Hematopoietic multipotent progenitor cell treated with erythropoietin and hydrocortisone succinate and interleukin-3 and kit ligand, for 4 days (in vitro differentiated cells): ENCODE measurements around the gene GRID1.
A peak's percentile ranks its signal among the peaks of the same experiment; 100 is the strongest.
"Not testable (repeated sequence)": the region's sequence is repeated elsewhere in the genome, so short reads cannot be mapped to it uniquely, and the experiment has no call there.

Experiments
- DNase-seq: peaks from one replicate; pipeline ENCODE4 v3.0.0-alpha.2; 2015

GRID1 gene

GRCh38 chr10:85858776-85859515 lies 507.6 kb downstream of the GRID1 start:
- no peak for DNase-seq

- DNase-seq = no peak
Measured at GRCh38 chr10:85857791-85858190, 508.8 kb downstream of the GRID1 start.

DNA sequence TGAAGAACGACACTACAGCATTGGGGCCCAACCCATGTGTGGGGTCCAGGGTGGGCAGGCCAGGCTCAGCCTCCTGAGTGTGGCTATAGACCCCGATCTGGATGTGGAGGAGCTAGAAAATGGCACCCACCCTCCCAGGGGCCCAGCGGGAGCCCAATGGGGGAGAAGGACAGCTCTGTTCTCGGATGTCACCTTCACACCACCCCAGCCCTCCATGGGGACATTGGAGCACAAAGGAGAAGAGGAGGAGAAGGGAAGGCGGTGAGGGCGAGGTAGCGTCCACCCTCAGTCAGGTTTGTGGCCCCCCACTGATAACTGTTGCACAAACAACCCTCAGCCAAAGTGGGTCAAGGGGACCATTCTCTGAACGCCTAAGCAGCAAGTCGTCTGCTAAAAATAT lies 509.3 kb downstream of the GRID1 start:
- no peak for DNase-seq

- no peak for DNase-seq
Measured at GRCh38 chr10:85851934-85852333, 514.7 kb downstream of the GRID1 start.

DNA sequence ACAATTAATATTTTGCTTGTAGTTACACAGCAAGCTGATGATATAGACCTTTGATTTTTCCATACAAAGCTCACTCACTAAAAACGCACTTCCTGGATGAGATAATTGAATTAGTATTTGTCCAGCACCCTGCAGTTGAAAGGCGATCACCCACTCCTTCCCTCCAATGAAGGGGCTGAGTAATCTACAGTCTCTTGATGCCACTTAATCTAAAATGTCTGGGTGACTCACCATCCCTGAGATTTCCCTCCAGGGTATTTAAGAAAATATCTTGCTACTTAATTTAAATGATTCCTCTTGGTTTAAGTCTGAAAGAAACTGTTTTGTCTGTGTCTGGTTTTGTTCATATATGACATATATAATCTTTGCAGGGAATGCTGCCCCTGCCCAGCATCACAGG lies 515.3 kb downstream of the GRID1 start:
- no peak for DNase-seq

DNA sequence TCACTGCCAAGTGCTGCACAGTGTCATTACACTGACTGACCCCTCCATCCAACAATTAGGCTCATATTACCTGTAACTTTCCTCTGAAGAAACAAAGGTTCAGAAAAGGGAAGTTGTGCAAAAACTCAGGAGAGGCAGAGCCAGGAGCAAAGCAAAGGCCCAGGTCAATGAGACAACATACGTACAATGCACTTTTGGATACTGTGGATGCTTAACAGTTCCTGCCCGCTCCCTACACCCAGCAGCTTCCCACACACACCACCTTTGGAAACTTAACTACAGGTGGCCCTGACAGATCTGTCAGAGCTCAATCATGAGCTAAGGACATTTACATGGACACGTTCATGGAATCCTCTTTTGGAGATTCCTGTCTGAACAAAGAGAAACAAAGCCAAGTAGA lies 515.9 kb downstream of the GRID1 start:
- no peak for DNase-seq

DNA sequence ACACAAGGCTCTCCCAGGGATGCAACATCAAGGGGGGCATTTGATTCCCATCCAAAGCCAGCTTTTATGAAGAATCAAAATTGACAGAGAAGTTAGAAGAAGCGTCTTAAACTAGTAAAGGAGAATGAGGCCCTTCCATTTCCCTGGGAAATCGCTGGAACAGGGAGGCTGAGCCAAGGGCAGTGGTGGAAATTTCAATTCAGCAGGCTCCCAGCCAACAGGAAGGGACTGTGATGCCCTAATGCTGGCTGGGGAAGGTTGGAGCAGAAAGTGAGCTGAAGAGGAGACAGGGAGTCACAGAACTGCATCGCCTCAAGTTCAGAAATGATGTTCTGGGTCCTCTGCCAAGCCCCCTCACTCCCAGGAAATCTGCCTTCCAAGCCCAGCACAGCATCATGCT lies 517.3 kb downstream of the GRID1 start:
- DNase-seq = no peak

DNA sequence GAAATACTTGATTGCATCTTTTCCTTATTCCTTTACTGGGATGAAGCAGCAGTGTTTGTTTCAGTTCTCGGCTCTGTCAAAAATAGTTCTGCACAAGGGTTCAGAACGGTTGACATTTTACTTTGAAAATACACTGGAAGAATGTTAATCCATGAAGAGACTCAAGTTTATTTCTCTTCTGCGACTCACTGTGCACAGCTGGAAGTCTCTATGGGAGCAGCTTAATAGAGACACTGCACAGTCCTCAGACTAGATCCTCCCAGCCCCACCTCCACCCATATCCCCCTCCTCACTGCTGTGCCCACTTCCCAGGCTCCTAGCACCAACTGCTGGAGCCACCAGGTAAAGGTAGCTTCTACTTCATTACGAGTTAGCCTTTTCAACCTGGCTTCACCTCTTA lies 517.8 kb downstream of the GRID1 start:
- DNase-seq = no peak

- no peak for DNase-seq
Measured at GRCh38 chr10:85847085-85847484, 519.5 kb downstream of the GRID1 start.

GRCh38 chr10:85838660-85839059 lies 527.9 kb downstream of the GRID1 start:
- not testable (repeated sequence) for DNase-seq

GRCh38 chr10:85832988-85833387 lies 533.6 kb downstream of the GRID1 start:
- DNase-seq = no peak

GRCh38 chr10:85831422-85831821 lies 535.2 kb downstream of the GRID1 start:
- no peak for DNase-seq

GRCh38 chr10:85826377-85826776 lies 540.2 kb downstream of the GRID1 start:
- no peak for DNase-seq

- DNase-seq = no peak
Measured at GRCh38 chr10:85811405-85811804, 555.2 kb downstream of the GRID1 start.

DNA sequence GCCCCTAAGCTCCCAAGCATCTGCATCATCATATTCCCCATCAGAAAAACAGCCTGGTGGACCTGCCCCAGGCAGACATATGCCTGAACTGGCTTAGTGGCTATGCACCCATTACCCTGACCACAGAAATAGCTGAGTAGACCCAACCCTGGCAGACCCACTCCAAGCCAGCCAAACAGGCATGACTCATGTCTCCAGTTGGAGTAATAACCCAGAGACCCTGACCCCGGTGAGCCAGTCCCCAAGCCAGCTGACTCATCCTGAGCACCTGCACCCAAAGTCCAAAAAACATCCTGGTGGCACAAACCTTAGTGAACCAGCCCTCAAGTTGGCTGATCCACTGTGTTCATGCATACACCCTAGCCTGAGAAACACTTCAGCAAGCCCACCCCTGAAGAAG lies 555.9 kb downstream of the GRID1 start:
- no peak for DNase-seq

DNA sequence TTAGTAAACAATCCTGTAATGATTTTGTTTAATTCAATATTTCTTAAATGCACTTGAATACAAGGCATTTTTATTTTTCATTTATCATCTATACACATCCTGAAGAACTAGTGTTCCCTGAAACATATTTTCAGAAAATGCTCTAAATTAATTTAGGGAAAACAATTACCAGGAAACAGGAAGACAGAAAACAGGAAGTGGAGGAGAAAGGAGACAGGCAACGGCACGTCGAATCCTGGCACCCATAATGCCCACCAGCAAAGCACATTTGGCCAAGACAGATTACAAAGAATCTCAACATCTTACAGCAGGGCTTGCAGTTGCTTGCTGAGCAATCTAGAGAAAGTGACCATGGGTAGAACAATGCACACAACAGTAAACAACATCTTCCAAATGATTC lies 571.1 kb downstream of the GRID1 start:
- DNase-seq = no peak

DNA sequence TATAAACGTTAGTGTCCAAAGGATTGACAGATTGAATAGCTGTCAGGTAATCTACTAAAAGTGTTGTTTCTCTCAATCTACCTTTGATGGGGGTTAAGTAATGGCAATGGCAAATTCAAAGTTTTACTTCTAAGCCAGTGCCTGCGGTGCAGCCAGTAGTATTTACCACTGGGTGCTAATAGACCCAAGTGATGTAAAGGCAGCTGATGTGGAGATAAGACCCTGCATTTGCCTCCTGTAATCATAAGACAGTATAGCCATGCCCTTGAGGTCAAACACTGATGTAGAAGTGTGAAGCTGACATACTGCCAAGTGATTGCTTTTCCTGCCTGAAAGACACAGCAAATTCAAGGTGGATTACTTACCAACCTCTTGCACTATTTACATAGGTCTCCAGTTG lies 572.0 kb downstream of the GRID1 start:
- DNase-seq = no peak

DNA sequence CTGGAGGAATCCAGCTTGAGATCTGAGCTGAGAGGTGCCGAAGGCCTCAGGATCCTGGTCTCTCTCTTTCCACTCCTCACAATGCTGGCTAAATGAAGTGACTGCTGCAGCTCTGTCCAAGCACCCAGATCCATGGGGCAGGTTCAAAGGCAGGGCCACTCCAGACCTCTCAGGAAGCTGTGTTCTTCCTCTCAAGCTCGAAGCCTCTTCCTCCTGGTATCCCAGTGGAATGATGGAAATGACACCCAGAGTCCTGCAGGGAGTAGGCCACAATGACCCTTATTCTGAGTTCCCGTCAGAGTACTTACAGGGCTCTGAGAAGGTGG lies 574.1 kb downstream of the GRID1 start:
- DNase-seq = no peak

DNA sequence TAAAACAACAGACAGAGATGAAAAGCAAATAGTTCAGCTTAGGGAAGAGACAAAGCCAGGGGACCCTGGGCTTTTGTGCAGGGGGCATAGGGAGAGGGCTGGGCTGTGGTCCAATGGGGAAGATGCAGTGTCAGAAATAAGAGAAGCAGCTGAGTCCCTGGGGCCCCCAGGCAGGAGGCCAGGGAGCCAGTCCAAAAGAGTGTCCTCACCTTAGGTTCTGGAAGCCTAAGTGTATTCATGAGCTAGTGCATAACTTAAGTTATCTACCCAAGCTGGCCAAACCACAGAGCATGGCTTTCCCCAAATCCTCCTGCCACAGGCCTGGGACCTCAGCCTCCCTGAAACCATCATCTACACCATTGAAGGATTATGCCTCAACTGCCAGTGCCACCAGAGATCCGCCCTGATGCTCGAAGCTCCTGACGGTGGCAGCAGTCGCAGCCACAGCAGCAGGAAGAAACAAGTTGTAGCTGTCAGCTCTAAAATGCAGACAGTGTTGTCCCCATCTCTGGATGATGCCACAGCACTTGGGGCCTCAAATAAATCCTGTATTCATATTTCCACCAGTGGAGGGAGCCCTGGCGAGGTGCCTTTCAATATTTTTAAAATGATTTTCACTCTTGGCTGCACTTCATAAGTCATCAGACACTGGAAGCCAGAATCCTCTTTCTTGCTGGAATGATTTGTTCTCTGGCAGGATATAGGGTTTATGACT lies 574.6 kb downstream of the GRID1 start:
- DNase-seq = peak; percentile 2

- DNase-seq = no peak
Measured at GRCh38 chr10:85789982-85790789, 576.4 kb downstream of the GRID1 start.

DNA sequence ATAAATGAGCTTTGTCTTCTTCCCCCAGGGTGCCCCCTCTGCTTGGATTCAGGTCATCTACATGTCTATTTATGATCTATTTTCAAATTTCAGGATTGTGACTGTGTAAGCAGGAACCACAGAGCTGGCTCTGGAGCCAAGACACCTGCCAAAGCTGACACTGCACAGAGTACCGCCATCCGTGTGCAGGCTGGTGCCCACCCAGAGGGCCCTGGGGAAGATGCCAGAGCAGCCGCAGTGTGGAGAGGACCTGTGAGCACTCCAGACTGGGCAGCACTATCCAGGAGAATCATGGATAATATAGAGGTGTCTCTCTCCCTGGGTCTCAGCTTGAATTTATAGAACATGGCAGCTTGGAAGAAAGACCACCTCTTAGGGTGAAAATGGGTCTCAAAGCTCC lies 577.5 kb downstream of the GRID1 start:
- DNase-seq = no peak

DNA sequence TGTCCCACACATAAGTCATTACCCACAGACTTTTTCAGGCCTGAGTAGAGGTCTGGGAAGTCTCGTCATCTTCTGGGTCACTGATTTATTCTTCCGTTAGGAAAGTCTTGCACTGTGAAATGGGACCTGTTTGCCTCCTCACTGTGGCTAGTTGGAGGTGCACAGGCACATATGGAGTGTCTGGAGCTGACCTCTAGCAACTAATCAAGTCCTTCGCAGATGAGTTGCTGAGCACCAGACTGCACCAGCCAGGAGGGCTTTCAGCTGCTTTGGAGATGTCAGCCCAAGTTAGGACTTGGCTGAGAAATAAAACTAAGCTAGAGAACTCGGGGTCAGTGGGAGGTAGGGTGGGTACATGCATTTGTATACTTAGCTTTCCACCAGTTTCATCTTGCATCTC lies 578.0 kb downstream of the GRID1 start:
- no peak for DNase-seq

DNA sequence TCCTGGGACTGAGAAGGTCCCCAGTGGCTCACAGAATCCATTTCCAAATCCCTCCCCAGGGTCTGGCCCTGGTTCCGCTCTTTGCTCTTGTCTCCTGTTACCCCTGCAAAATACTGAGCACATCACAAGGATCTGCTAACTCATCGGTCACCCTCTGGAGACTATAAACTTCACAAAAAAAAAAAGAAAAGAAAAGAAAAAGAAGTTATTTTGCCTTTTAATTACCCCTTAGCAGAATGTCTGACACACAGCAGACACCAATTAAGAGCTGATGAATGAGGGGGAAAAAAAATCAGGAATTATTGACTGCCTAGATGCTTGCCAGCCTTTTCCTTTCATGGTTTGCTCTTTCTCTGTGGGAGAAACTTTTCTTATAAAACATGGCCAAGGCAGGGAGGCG lies 578.7 kb downstream of the GRID1 start:
- no peak for DNase-seq

DNA sequence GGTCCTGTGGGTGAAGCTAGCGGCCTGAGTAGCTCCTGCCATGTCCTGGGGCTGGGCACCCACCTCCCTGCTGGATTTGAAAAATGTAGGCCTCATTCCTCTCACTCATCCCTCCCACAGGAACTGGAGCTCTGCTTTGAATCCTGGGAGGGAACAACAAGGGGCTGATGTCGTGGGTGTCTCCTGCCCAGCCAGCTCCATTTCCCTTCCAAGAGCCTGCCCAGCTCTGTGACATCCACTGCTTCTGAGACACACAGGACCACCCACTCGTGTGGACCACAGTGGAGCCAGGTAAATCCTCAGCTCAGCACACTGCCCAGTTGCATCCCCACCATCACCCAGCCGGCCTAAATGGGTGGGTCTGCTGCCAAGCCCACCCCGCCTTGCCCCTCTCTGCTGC lies 579.2 kb downstream of the GRID1 start:
- no peak for DNase-seq
